Measurements from ENCODE around the gene KCNN1.
A peak's percentile ranks its signal among the peaks of the same experiment; 100 is the strongest.

DNA sequence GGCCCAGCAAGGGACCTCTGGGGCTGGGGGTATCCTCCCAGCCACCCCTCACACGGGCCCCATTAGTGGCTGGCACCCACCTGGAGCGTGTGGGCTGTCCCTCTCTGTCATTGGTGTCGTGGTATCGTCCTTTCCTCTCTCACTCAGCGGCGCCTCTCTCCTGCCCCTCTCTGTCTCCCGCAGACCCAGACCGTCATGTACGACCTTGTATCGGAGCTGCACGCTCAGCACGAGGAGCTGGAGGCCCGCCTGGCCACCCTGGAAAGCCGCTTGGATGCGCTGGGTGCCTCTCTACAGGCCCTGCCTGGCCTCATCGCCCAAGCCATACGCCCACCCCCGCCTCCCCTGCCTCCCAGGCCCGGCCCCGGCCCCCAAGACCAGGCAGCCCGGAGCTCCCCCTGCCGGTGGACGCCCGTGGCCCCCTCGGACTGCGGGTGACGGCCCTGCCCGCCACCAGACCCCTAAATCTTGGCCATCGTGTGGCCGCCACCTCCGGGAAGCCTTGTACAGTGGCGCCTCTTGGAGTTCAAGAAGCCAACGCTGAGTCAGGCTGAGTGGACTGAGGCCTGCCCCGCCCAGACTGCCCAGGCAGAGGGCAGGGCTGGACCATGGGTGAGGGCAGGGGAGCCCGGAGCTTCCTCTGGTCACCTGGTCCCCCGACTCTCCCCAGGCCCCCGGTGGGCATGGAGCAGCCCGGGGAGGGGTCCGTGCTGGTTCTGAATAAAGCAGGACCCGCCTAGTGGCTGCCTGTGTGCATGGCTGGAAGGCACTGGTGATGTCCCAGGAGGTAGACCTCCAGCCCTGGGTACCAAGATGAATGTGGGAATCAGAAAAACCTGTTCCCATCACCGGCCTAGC is 31.3 kb downstream of the KCNN1 start:
- TF ChIP-seq POLR2A (IDR thresholded peaks at IDR 0.05): no peak
- TF ChIP-seq, protein P1, sequence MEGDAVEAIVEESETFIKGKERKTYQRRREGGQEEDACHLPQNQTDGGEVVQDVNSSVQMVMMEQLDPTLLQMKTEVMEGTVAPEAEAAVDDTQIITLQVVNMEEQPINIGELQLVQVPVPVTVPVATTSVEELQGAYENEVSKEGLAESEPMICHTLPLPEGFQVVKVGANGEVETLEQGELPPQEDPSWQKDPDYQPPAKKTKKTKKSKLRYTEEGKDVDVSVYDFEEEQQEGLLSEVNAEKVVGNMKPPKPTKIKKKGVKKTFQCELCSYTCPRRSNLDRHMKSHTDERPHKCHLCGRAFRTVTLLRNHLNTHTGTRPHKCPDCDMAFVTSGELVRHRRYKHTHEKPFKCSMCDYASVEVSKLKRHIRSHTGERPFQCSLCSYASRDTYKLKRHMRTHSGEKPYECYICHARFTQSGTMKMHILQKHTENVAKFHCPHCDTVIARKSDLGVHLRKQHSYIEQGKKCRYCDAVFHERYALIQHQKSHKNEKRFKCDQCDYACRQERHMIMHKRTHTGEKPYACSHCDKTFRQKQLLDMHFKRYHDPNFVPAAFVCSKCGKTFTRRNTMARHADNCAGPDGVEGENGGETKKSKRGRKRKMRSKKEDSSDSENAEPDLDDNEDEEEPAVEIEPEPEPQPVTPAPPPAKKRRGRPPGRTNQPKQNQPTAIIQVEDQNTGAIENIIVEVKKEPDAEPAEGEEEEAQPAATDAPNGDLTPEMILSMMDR (IDR thresholded peaks at IDR 0.05): peak in 2 of 6 experiments; percentile 24 to 25

Data from esophagus squamous epithelium (tissue), 4 donors.